ENCODE measurements around the gene KLRC2.

DNA sequence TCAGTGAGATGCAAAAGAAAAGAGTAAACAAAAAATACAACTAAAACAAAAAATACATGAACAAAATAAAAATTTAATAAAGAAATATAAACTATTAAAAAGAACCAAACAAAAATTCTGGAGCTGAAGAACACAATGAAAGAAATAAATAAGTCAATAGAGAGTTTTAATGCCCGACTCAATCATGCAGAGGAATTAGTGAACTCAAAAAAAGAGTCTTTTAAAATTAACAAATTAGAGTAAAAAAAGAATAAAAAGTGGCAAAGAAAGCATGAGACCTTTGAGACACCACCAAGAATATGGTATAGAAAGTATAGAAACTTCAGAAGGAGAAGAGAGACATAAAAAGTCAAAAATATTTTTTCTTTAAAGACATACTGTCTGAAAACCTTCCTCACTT is 20.0 kb upstream of the KLRC2 start:
- TF ChIP-seq, protein P1, sequence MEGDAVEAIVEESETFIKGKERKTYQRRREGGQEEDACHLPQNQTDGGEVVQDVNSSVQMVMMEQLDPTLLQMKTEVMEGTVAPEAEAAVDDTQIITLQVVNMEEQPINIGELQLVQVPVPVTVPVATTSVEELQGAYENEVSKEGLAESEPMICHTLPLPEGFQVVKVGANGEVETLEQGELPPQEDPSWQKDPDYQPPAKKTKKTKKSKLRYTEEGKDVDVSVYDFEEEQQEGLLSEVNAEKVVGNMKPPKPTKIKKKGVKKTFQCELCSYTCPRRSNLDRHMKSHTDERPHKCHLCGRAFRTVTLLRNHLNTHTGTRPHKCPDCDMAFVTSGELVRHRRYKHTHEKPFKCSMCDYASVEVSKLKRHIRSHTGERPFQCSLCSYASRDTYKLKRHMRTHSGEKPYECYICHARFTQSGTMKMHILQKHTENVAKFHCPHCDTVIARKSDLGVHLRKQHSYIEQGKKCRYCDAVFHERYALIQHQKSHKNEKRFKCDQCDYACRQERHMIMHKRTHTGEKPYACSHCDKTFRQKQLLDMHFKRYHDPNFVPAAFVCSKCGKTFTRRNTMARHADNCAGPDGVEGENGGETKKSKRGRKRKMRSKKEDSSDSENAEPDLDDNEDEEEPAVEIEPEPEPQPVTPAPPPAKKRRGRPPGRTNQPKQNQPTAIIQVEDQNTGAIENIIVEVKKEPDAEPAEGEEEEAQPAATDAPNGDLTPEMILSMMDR (IDR thresholded peaks at IDR 0.05; ENCODE audit: poor library complexity) = no peak
- TF ChIP-seq EZH2 (IDR thresholded peaks at IDR 0.05; ENCODE audit: borderline replicate concordance) = no peak
- no peak for TF ChIP-seq EZH2phosphoT487 (IDR thresholded peaks at IDR 0.05; ENCODE audit: low read depth, severe bottlenecking, unreplicated experiment)

Data from hepatocyte (in vitro differentiated cells).